HepG2 (cell line): ENCODE measurements around the gene TRAPPC12. TPM values are rescaled to one million over a fixed set of nuclear protein-coding genes. Genes with fewer than 3 reads are reported as not detected.

Experiments
- ATAC-seq: fragments of 200-7000 bp; cut with Tn5 transposase; 3 replicates; pipeline ENCODE4 v1.9.1; 2020; ENCODE audit warnings: mild to moderate bottlenecking, moderate library complexity
- BruUV-seq: library from RNA; stranded (reverse); fragments of 400-500 nt; replicated peaks from 2 replicates; lab custom pipeline; 2021; lab: Mats Ljungman, UMichigan
- CTCF ChIA-PET: fragments of 300-600 bp; formaldehyde crosslinking; extraction: SDS; loops from one replicate; lab custom pipeline; 2021; ENCODE audit warnings: low total read pairs, inconsistent platforms, low intra/inter-chr PET ratio; lab: Yijun Ruan, JAX
- POLR2A ChIA-PET: fragments of 350-600 bp; sonication (Branson Sonifier 250); formaldehyde crosslinking; loops from one replicate; lab custom pipeline; 2020; ENCODE audit warnings: antibody characterized with exemption, inconsistent platforms; lab: Yijun Ruan, JAX
- DNase-seq: peaks from one replicate; pipeline ENCODE4 v3.0.0-alpha.2; 2015; ENCODE audit warnings: low spot score
- FAIRE-seq: peaks from 3 replicates; lab custom pipeline; 2011; peaks lifted over from hg19 to GRCh38; lab: Jason Lieb, UNC
- H2AFZ ChIP-seq: one replicate; pipeline ENCODE4 v1.6.1; 2011; ENCODE audit warnings: low read length, inconsistent platforms
- H3K27ac ChIP-seq: fragments of 300-600 bp; 3 replicates; pipeline ENCODE4 v1.8.0; 2011; ENCODE audit warnings: mixed run types, mild to moderate bottlenecking, mixed read lengths, low read length, inconsistent platforms; ENCODE audit not compliant: insufficient read depth; ENCODE audit errors: extremely low read length
- H3K27me3 ChIP-seq, 2 experiments: fragments of 200-600 bp in 1 of 2; 2 replicates in 1 of 2; 3 replicates in 1 of 2; pipeline versions ENCODE4 v1.6.0 to v1.8.0; 2011; ENCODE audit warnings: low read length in 2 of 2, mild to moderate bottlenecking in 2 of 2, moderate library complexity in 2 of 2, inconsistent platforms in 1 of 2; ENCODE audit not compliant: insufficient read depth in 2 of 2, control insufficient read depth in 1 of 2
- H3K36me3 ChIP-seq, 2 experiments: fragments of 200-600 bp in 1 of 2; replicated peaks in 1 of 2; 2 replicates in 1 of 2; 3 replicates in 1 of 2; pipeline versions ENCODE4 v1.5.1 to v1.8.0; 2011; ENCODE audit warnings: low read length in 2 of 2, inconsistent platforms in 1 of 2; ENCODE audit not compliant: insufficient read depth in 2 of 2, control insufficient read depth in 1 of 2
- H3K4me1 ChIP-seq: 2 replicates; pipeline ENCODE4 v1.5.1; 2012; ENCODE audit warnings: low read length, inconsistent platforms; ENCODE audit not compliant: insufficient read depth
- H3K4me2 ChIP-seq: 2 replicates; pipeline ENCODE4 v1.6.0; 2011; ENCODE audit warnings: low read depth, low read length, inconsistent platforms
- H3K4me3 ChIP-seq, 3 experiments: fragments of 200-600 bp in 1 of 3; sonication (generic), shearing (Covaris generic) in 1 of 3; replicated peaks in 1 of 3; 2 replicates each; pipeline ENCODE4 v1.5.1; 2011 to 2016; ENCODE audit warnings: low read length in 3 of 3, inconsistent platforms in 2 of 3, low read depth in 2 of 3, mild to moderate bottlenecking in 2 of 3, control low read depth in 1 of 3, mixed read lengths in 1 of 3; ENCODE audit not compliant: insufficient read depth in 1 of 3
- H3K79me2 ChIP-seq: one replicate; pipeline ENCODE4 v1.6.1; 2011; ENCODE audit warnings: low read length, inconsistent platforms; ENCODE audit not compliant: insufficient read depth
- H3K9ac ChIP-seq: 2 replicates; pipeline ENCODE4 v1.6.0; 2011; ENCODE audit warnings: mild to moderate bottlenecking, low read depth, low read length, inconsistent platforms; ENCODE audit not compliant: insufficient read depth
- H3K9me3 ChIP-seq: 2 replicates; pipeline ENCODE4 v1.5.1; 2012; ENCODE audit warnings: mild to moderate bottlenecking, low read length
- H4K20me1 ChIP-seq: 2 replicates; pipeline ENCODE4 v1.6.0; 2011; ENCODE audit warnings: inconsistent platforms, mild to moderate bottlenecking, low read length, moderate library complexity; ENCODE audit not compliant: insufficient read depth
- ARID3A ChIP-seq: IDR thresholded peaks from 2 replicates; pipeline ENCODE4 v1.6.1; 2012; ENCODE audit warnings: low read depth, low read length, improper control_type of control experiment
- CCAR2 ChIP-seq: fragments of 200-400 bp; formaldehyde crosslinking; optimal IDR thresholded peaks from 2 replicates; pipeline ENCODE3; 2018; ENCODE audit warnings: low read depth, mild to moderate bottlenecking, low read length, moderate library complexity
- CREM ChIP-seq, 2 experiments: sonication (generic) in 1 of 2; formaldehyde crosslinking in 1 of 2; IDR thresholded peaks; 2 replicates each; pipeline versions ENCODE4 v1.4.0 to v1.6.1; 2016 to 2020; ENCODE audit warnings: antibody characterized with exemption in 1 of 2, mild to moderate bottlenecking in 1 of 2, missing genetic modification reagents in 1 of 2
- FOXM1 ChIP-seq: sonication (generic); formaldehyde crosslinking; IDR thresholded peaks from 2 replicates; pipeline ENCODE4 v1.5.0; 2020; ENCODE audit warnings: missing genetic modification reagents
- GABPA ChIP-seq, 2 experiments: IDR thresholded peaks; 2 replicates each; pipeline ENCODE4 v1.6.1; 2011 to 2016; ENCODE audit warnings: low read depth in 2 of 2, low read length in 1 of 2, missing biosample characterization in 1 of 2, missing genetic modification characterization in 1 of 2
- HMG20B ChIP-seq: conservative IDR thresholded peaks from 2 replicates; pipeline ENCODE4 v1.6.1; 2016; ENCODE audit warnings: missing genetic modification reagents, missing compliant biosample characterization
- ISX ChIP-seq: sonication (generic); formaldehyde crosslinking; conservative IDR thresholded peaks from 2 replicates; pipeline ENCODE4 v1.5.0; 2020; ENCODE audit warnings: missing genetic modification reagents
- JUNB ChIP-seq: sonication (generic); formaldehyde crosslinking; IDR thresholded peaks from 2 replicates; pipeline ENCODE4 v1.8.0; 2022; ENCODE audit warnings: missing genetic modification reagents, mild to moderate bottlenecking, borderline replicate concordance
- MLLT10 ChIP-seq: sonication (generic); formaldehyde crosslinking; IDR thresholded peaks from 2 replicates; pipeline ENCODE4 v1.4.0; 2020; ENCODE audit warnings: missing genetic modification reagents
- PAF1 ChIP-seq: IDR thresholded peaks from 2 replicates; pipeline ENCODE4 v1.6.1; 2016; ENCODE audit warnings: missing genetic modification reagents, missing compliant biosample characterization
- PCBP1 ChIP-seq: fragments of 200-400 bp; formaldehyde crosslinking; IDR thresholded peaks from 2 replicates; pipeline ENCODE4 v1.6.1; 2017; ENCODE audit warnings: mild to moderate bottlenecking, low read depth, low read length, borderline replicate concordance
- RFXAP ChIP-seq: sonication (generic); formaldehyde crosslinking; IDR thresholded peaks from 2 replicates; pipeline ENCODE4 v1.4.0; 2020; ENCODE audit warnings: missing genetic modification reagents, borderline replicate concordance
- SP5 ChIP-seq: IDR thresholded peaks from 2 replicates; pipeline ENCODE4 v1.6.1; 2016; ENCODE audit warnings: low read depth, borderline replicate concordance
- TFE3 ChIP-seq: IDR thresholded peaks from 2 replicates; pipeline ENCODE4 v1.6.1; 2016
- ZNF317 ChIP-seq: sonication (generic); formaldehyde crosslinking; IDR thresholded peaks from 2 replicates; pipeline ENCODE4 v1.5.0; 2020; ENCODE audit warnings: mild to moderate bottlenecking, missing genetic modification reagents
- ZNF567 ChIP-seq: sonication (generic); formaldehyde crosslinking; IDR thresholded peaks from 2 replicates; pipeline ENCODE4 v1.8.1; 2023; ENCODE audit warnings: mild to moderate bottlenecking, missing genetic modification reagents, borderline replicate concordance
- WGBS: methylation state at CpG from one replicate; pipeline ENCODE4 v1.1.6; 2017; ENCODE audit warnings: low lambda C conversion rate; 5-methylcytosine and 5-hydroxymethylcytosine counted together
- in situ Hi-C: cut with HindIII; loops from 2 replicates; pipeline ENCODE4 v1.10.0; 2017; ENCODE audit warnings: low pct_unique_long_range_greater_than_20kb; ENCODE audit not compliant: extremely low pct_ligation_motif_present
- intact Hi-C: fragments of 100-400 bp; cut with micrococcal nuclease; formaldehyde crosslinking; loops from one replicate; pipeline ENCODE4 v1.10.0; 2022; ENCODE audit not compliant: unreplicated experiment
- polyA plus RNA-seq, 8 experiments: library from polyadenylated mRNA; depleted of rRNA in 3 of 8; stranded (reverse) in 7 of 8; unstranded in 1 of 8; fragments of >200 nt; fragmentation: Illumina TruSeq in 4 of 8; extraction: Trizol in 4 of 8; gene quantifications; 2 replicates each; pipeline versions ENCODE4 v1.2.1 to v1.2.3, GENCODE V29; 2011 to 2016; ENCODE audit warnings: low read depth in 4 of 8, missing spikeins in 1 of 8, mixed read lengths in 1 of 8; ENCODE audit not compliant: insufficient read depth in 1 of 8
- total RNA-seq, 5 experiments: library from RNA; depleted of rRNA; stranded (reverse); fragments of >200 nt; fragmentation: Illumina TruSeq; extraction: Trizol; gene quantifications; 2 replicates each; pipeline ENCODE4 v1.2.3, GENCODE V29; 2016; ENCODE audit warnings: low read depth in 1 of 5
- TF ChIP-seq, protein P1 (sequence below): sonication (generic); formaldehyde crosslinking; IDR thresholded peaks from 2 replicates; pipeline ENCODE4 v1.4.0; 2020; ENCODE audit warnings: mild to moderate bottlenecking, missing genetic modification reagents

Gene TRAPPC12
- total and polyA plus RNA-seq, 2 of the 13 experiments (the other 11 are each of a cell fraction or from before 2014, with no cell fraction given): 46.4 to 97.7 TPM

GRCh38 chr2:3519255-3520205 lies 140.0 kb downstream of the TRAPPC12 start, which contains the start of gene ADI1:
Gene ADI1, minus strand, starts transcription at chr2:3519531. Its CDS starts 44 bp downstream, at chr2:3519487.
- in situ Hi-C loops: no loop called here
- Histone ChIP-seq H4K20me1 (no peaks in the 10 kb centered on the region), H3K4me1 (peaks cover 83% of the 10 kb centered on the region), H3K27ac (peak within 1 kb of the TSS; percentile 96), H3K79me2 (peaks cover 33% of the 10 kb centered on the region), H3K9ac (peak within 1 kb of the TSS; percentile 94), H3K4me2 (peak within 1 kb of the TSS; percentile 95), H3K9me3 (no peaks in the 10 kb centered on the region), H2AFZ (no peak within 1 kb of the TSS), H3K27me3 (no peaks in the 10 kb centered on the region), H3K4me3 (peak within 1 kb of the TSS; percentile 67 to 88 (median 81)), H3K36me3 (peaks cover 0 to 3% of the 10 kb centered on the region in 2 experiments; a peak in 2 of 5 replicates)
- intact Hi-C loops: loop anchor here (1.0 to 5.0 kb wide), 3 partner anchors 39 to 142 kb away; partner anchors contain the start of genes EIPR1, RNASEH1, RPS7 and TRAPPC12
- BruUV-seq: no TSS peak
- FAIRE-seq (no peak), ATAC-seq (peak; percentile 79), DNase-seq (peak; percentile 83)
- POLR2A ChIA-PET: interaction anchor here (0.7 to 4.7 kb wide), 24 partner anchors 11 to 150 kb away, joined by 3 to 60 read pairs (median 5); partner anchors contain the start of genes EIPR1, RNASEH1 and TRAPPC12
- CTCF ChIA-PET: no interaction called here
- WGBS: 7% methylated on average over 44 of the region's 76 CpGs
- TF ChIP-seq PCBP1 (no peak), TFE3 (CRISPR knock-in tag) (peak; percentile 73), ZNF567 (CRISPR knock-in tag) (no peak; the same call in none of the 2 replicates), ARID3A (no peak), PAF1 (CRISPR knock-in tag) (no peak), JUNB (CRISPR knock-in tag) (no peak), GABPA (IDR thresholded peaks at IDR 0.05; ENCODE audit: low read depth, low read length) (no peak), GABPA (CRISPR knock-in tag; IDR thresholded peaks at IDR 0.05; ENCODE audit: low read depth) (no peak), SP5 (CRISPR knock-in tag) (no peak), RFXAP (peak; percentile 42; the same call in 1 of the 2 replicates), ISX (no peak), FOXM1 (peak; percentile 44; the same call in 1 of the 2 replicates), CCAR2 (no peak), MLLT10 (CRISPR knock-in tag) (no peak), ZNF317 (CRISPR knock-in tag) (no peak), CREM (IDR thresholded peaks at IDR 0.05) (no peak), CREM (CRISPR knock-in tag; IDR thresholded peaks at IDR 0.05) (no peak), HMG20B (CRISPR knock-in tag) (peak; percentile 32)
- TF ChIP-seq, protein P1, sequence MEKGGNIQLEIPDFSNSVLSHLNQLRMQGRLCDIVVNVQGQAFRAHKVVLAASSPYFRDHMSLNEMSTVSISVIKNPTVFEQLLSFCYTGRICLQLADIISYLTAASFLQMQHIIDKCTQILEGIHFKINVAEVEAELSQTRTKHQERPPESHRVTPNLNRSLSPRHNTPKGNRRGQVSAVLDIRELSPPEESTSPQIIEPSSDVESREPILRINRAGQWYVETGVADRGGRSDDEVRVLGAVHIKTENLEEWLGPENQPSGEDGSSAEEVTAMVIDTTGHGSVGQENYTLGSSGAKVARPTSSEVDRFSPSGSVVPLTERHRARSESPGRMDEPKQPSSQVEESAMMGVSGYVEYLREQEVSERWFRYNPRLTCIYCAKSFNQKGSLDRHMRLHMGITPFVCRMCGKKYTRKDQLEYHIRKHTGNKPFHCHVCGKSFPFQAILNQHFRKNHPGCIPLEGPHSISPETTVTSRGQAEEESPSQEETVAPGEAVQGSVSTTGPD (CRISPR knock-in tag): no peak
